GM19455 (cell line): Measurements from ENCODE around the gene NBAS.
"Not testable (repeated sequence)": the region's sequence is repeated elsewhere in the genome, so short reads cannot be mapped to it uniquely, and the experiment has no call there.

ENCODE experiments used
- ATAC-seq: cut with Tn5 transposase; IDR thresholded peaks from one replicate; pipeline ENCODE4 v1.9.1; 2021; ENCODE audit not compliant: unreplicated experiment

The NBAS gene

GRCh38 chr2:15561574-15562344 is 625 bp upstream of the NBAS start:
- ATAC-seq: peak; percentile 35

- peak; percentile 29 for ATAC-seq
Measured at GRCh38 chr2:15560140-15560987, 770 bp downstream of the NBAS start.

GRCh38 chr2:15559379-15560139 is 1.6 kb downstream of the NBAS start:
- no peak for ATAC-seq

GRCh38 chr2:15557887-15558311 is 3.2 kb downstream of the NBAS start:
- ATAC-seq: no peak

GRCh38 chr2:15556311-15556930 is 4.7 kb downstream of the NBAS start:
- no peak for ATAC-seq

GRCh38 chr2:15555760-15556193 is 5.4 kb downstream of the NBAS start:
- no peak for ATAC-seq

- no peak for ATAC-seq
Measured at GRCh38 chr2:15554525-15555218, 6.5 kb downstream of the NBAS start.

GRCh38 chr2:15553951-15554350 is 7.2 kb downstream of the NBAS start:
- ATAC-seq: no peak

GRCh38 chr2:15553519-15553918 is 7.6 kb downstream of the NBAS start:
- no peak for ATAC-seq

- ATAC-seq: no peak
Measured at GRCh38 chr2:15548974-15549373, 12.2 kb downstream of the NBAS start.

GRCh38 chr2:15547115-15547876 is 13.8 kb downstream of the NBAS start:
- ATAC-seq: no peak

- ATAC-seq: no peak
Measured at GRCh38 chr2:15546297-15547098, 14.6 kb downstream of the NBAS start.

GRCh38 chr2:15544227-15544626 is 16.9 kb downstream of the NBAS start:
- ATAC-seq: no peak

- no peak for ATAC-seq
Measured at GRCh38 chr2:15543541-15543940, 17.6 kb downstream of the NBAS start.

- ATAC-seq: no peak
Measured at GRCh38 chr2:15543053-15543452, 18.1 kb downstream of the NBAS start.

- ATAC-seq: not testable (repeated sequence)
Measured at GRCh38 chr2:15542269-15542668, 18.9 kb downstream of the NBAS start.

- peak; percentile 13 for ATAC-seq
Measured at GRCh38 chr2:15540523-15540922, 20.6 kb downstream of the NBAS start.

GRCh38 chr2:15539999-15540398 is 21.1 kb downstream of the NBAS start:
- peak; percentile 84 for ATAC-seq

GRCh38 chr2:15538792-15539191 is 22.3 kb downstream of the NBAS start:
- no peak for ATAC-seq
